COLO668 (cell line): ENCODE measurements around the gene KLF13.
A peak's percentile ranks its signal among the peaks of the same experiment; 100 is the strongest.
"Not testable (repeated sequence)": the region's sequence is repeated elsewhere in the genome, so short reads cannot be mapped to it uniquely, and the experiment has no call there.

ENCODE experiments used
- DNase-seq: peaks from one replicate; lab custom pipeline; 2025; ENCODE audit not compliant: unreplicated experiment; lab: John Stamatoyannopoulos, UW

KLF13 gene

GRCh38 chr15:31344823-31345605 is 18.4 kb downstream of the KLF13 start:
- DNase-seq: no peak

- DNase-seq: no peak
Observed at GRCh38 chr15:31345606-31346366, 19.2 kb downstream of the KLF13 start.

GRCh38 chr15:31346367-31347066 is 19.9 kb downstream of the KLF13 start:
- no peak for DNase-seq

- DNase-seq: no peak
Observed at GRCh38 chr15:31347067-31347975, 20.7 kb downstream of the KLF13 start.

GRCh38 chr15:31347981-31348803 is 21.6 kb downstream of the KLF13 start:
- no peak for DNase-seq

GRCh38 chr15:31349233-31350141 is 22.9 kb downstream of the KLF13 start:
- no peak for DNase-seq

GRCh38 chr15:31350771-31351170 is 24.1 kb downstream of the KLF13 start:
- DNase-seq: no peak

GRCh38 chr15:31352339-31352751 is 25.7 kb downstream of the KLF13 start:
- DNase-seq: peak; percentile 69

GRCh38 chr15:31352911-31353811 is 26.5 kb downstream of the KLF13 start:
- DNase-seq: peak; percentile 73

- no peak for DNase-seq
Observed at GRCh38 chr15:31353931-31354330, 27.3 kb downstream of the KLF13 start.

- not testable (repeated sequence) for DNase-seq
Observed at GRCh38 chr15:31356097-31356496, 29.5 kb downstream of the KLF13 start.

- DNase-seq: no peak
Observed at GRCh38 chr15:31357148-31357547, 30.5 kb downstream of the KLF13 start.

- DNase-seq: no peak
Observed at GRCh38 chr15:31358163-31358562, 31.5 kb downstream of the KLF13 start.

GRCh38 chr15:31358957-31359701 is 32.5 kb downstream of the KLF13 start:
- no peak for DNase-seq

GRCh38 chr15:31359702-31360111 is 33.1 kb downstream of the KLF13 start:
- peak; percentile 29 for DNase-seq

GRCh38 chr15:31360158-31360561 is 33.5 kb downstream of the KLF13 start:
- peak; percentile 53 for DNase-seq
